ENCODE measurements around the gene RAD21L1. TPM values are rescaled to one million over a fixed set of nuclear protein-coding genes. Genes with fewer than 3 reads are reported as not detected.

Gene RAD21L1
- total RNA-seq, 1 donor from 2014 or later = 1.1 TPM

DNA sequence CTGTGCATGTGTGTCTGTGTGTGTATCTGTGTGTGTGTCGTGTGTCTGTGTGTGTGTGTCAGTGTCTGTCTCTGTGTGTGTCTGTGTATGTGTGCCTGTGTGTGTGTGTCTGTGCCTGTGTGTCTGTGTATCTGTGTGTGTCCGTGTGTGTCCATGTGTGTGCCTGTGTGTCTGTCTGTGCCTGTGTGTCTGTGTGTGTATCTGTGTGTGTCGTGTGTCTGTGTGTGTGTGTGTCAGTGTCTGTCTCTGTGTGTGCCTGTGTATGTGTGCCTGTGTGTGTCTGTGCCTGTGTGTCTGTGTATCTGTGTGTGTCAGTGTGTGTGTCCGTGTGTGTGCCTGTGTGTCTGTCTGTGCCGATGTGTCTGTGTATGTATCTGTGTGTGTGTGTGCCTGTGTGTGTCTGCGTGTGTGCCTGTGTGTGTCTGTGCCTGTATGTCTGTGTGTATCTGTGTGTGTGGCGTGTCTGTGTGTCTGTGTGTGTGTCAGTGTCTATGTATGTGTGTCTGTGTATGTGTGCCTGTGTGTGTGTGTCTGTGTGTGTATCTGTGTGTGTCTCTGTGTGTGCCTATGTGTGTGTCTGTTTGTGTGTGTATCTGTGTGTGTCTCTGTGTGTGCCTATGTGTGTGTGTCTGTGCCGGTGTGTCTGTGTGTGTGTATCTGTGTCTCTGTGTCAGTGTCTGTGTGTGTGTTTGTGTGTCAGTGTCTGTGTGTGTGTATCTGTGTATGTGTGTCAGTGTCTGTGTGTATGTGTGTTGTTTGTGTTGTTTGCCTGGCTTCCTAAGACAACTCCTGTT, 51.9 kb downstream of the RAD21L1 start:
- Mint-ChIP-seq H3K4me1 (ENCODE audit: unreplicated experiment) (peaks cover 9% of the 10 kb centered on the region), H3K4me3 (ENCODE audit: unreplicated experiment) (no peak overlapping the region), H3K9me3 (ENCODE audit: unreplicated experiment) (no peaks in the 10 kb centered on the region), H3K36me3 (ENCODE audit: low read depth, unreplicated experiment) (no peaks in the 10 kb centered on the region), H3K27me3 (ENCODE audit: unreplicated experiment) (peaks cover 4% of the 10 kb centered on the region), H3K27ac (ENCODE audit: unreplicated experiment) (no peak overlapping the region)
- TF ChIP-seq, protein P1, sequence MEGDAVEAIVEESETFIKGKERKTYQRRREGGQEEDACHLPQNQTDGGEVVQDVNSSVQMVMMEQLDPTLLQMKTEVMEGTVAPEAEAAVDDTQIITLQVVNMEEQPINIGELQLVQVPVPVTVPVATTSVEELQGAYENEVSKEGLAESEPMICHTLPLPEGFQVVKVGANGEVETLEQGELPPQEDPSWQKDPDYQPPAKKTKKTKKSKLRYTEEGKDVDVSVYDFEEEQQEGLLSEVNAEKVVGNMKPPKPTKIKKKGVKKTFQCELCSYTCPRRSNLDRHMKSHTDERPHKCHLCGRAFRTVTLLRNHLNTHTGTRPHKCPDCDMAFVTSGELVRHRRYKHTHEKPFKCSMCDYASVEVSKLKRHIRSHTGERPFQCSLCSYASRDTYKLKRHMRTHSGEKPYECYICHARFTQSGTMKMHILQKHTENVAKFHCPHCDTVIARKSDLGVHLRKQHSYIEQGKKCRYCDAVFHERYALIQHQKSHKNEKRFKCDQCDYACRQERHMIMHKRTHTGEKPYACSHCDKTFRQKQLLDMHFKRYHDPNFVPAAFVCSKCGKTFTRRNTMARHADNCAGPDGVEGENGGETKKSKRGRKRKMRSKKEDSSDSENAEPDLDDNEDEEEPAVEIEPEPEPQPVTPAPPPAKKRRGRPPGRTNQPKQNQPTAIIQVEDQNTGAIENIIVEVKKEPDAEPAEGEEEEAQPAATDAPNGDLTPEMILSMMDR (IDR thresholded peaks at IDR 0.05; ENCODE audit: unreplicated experiment) = no peak
- no peak for DNase-seq (ENCODE audit: low spot score)

- no peaks in the 10 kb centered on the region for H3K36me3 Mint-ChIP-seq (ENCODE audit: low read depth, unreplicated experiment)
- TF ChIP-seq, protein P1 (IDR thresholded peaks at IDR 0.05; ENCODE audit: unreplicated experiment) = no peak
- no peak overlapping the region for H3K4me3 Mint-ChIP-seq (ENCODE audit: unreplicated experiment)
Measured at GRCh38 chr20:1278993-1279392, 53.1 kb downstream of the RAD21L1 start.

DNA sequence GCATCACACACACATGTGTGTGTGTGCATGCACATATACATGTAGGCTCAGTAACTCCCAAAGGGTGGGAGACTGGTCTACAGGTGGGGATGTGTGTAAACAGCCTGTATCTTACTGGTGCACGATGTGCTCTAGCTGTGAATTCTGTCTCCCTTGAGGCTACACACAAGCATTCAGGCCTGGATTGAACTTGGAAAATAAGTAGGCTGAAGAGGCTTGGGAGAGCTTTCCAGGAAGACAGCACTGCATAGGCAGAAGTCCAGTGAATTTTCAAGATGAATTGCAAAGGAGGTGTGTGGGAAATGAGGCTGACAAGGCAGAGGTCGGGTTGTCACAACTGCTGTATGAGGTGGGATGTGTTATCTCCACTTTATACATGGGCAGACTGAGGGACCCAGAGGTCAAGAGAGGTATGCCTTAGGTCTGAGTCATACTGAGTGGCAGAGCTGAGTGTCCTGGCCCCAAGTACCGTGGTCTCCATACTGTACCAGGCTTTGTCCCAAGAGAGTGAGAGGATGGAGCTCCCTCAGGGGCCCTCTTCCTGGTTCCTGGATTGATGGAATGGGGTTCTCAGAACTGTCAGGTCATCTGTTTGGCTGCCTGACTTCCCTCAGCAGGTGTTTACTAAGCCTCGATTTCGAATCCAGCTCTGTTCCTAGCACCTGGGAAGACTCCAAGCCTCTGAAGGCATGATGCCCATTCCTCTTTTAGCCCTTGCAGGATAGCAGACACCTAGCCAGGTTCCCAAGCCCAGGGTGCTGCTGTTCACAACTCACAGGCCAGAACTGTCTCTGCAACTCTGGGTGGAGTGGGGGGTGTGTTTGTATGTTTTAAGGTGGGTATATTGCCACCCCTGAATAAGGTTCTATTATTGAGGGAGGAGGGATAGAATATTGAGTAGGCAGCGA, 54.6 kb downstream of the RAD21L1 start:
- Mint-ChIP-seq H3K4me1 (ENCODE audit: unreplicated experiment) (peaks cover 12% of the 10 kb centered on the region), H3K27ac (ENCODE audit: unreplicated experiment) (no peak overlapping the region), H3K4me3 (ENCODE audit: unreplicated experiment) (no peak overlapping the region), H3K27me3 (ENCODE audit: unreplicated experiment) (peaks cover 4% of the 10 kb centered on the region), H3K36me3 (ENCODE audit: low read depth, unreplicated experiment) (no peaks in the 10 kb centered on the region), H3K9me3 (ENCODE audit: unreplicated experiment) (no peaks in the 10 kb centered on the region)
- no peak for DNase-seq (ENCODE audit: low spot score)
- TF ChIP-seq, protein P1 (IDR thresholded peaks at IDR 0.05; ENCODE audit: unreplicated experiment) = no peak

More at GRCh38 chr20:1278993-1279392, 53.1 kb downstream of the RAD21L1 start:
- peaks cover 12% of the 10 kb centered on the region for H3K4me1 Mint-ChIP-seq (ENCODE audit: unreplicated experiment)
- H3K27me3 Mint-ChIP-seq (ENCODE audit: unreplicated experiment) = peaks cover 4% of the 10 kb centered on the region
- DNase-seq (ENCODE audit: low spot score) = no peak
- H3K27ac Mint-ChIP-seq (ENCODE audit: unreplicated experiment) = no peak overlapping the region
- H3K9me3 Mint-ChIP-seq (ENCODE audit: unreplicated experiment) = no peaks in the 10 kb centered on the region

GRCh38 chr20:1281279-1282057, 55.6 kb downstream of the RAD21L1 start:
- Mint-ChIP-seq H3K27me3 (ENCODE audit: unreplicated experiment) (peaks cover 4% of the 10 kb centered on the region), H3K36me3 (ENCODE audit: low read depth, unreplicated experiment) (no peaks in the 10 kb centered on the region), H3K4me1 (ENCODE audit: unreplicated experiment) (peaks cover 10% of the 10 kb centered on the region), H3K4me3 (ENCODE audit: unreplicated experiment) (no peak overlapping the region), H3K27ac (ENCODE audit: unreplicated experiment) (no peak overlapping the region), H3K9me3 (ENCODE audit: unreplicated experiment) (no peaks in the 10 kb centered on the region)
- no peak for DNase-seq (ENCODE audit: low spot score)
- TF ChIP-seq, protein P1 (IDR thresholded peaks at IDR 0.05; ENCODE audit: unreplicated experiment) = no peak

All from endothelial cell (in vitro differentiated cells).